SH-SY5Y (cell line): ENCODE data around the gene CTNND2.

ENCODE experiments used
- GATA2 ChIP-seq: IDR thresholded peaks from 2 replicates; pipeline ENCODE4 v1.6.1; 2011; ENCODE audit warnings: mild to moderate bottlenecking, low read depth, low read length
- GATA3 ChIP-seq: IDR thresholded peaks from 2 replicates; pipeline ENCODE4 v1.6.1; 2011; ENCODE audit warnings: low read depth, mild to moderate bottlenecking, low read length, moderate library complexity

DNA sequence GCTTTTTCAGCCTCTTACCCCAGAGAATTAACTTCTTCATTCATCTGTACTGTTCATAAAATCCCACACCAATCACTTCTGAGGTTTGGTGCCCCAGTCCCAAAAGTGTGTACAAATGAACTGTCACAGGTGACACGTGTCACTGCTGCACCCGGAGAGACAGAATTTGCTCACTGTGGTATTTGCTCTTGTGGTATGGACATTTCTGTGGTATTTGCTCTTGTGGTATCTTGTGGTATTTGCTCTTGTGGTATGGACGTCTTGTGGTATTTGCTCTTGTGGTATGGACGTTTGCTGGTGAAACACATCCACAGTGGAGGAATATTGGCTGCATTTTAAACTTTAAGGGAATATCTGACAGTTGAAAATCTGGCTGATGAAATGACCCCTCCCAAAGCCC, 928.3 kb downstream of the CTNND2 start:
- TF ChIP-seq GATA2: no peak
- TF ChIP-seq GATA3: no peak
